WTC11 (cell line): Measurements from ENCODE around the gene ABTB2. TPM values are rescaled to one million over a fixed set of nuclear protein-coding genes. Genes with fewer than 3 reads are reported as not detected.
"Not testable (repeated sequence)": the region's sequence is repeated elsewhere in the genome, so short reads cannot be mapped to it uniquely, and the experiment has no call there.

Experiments used
- ATAC-seq: fragments of 200-7000 bp; cut with Tn5 transposase; 2 replicates; pipeline ENCODE4 v1.10.0; 2021; ENCODE audit warnings: mild to moderate bottlenecking, moderate library complexity
- CTCF ChIA-PET: fragments of 300-600 bp; sonication (Branson Sonifier 250); formaldehyde crosslinking; loops from one replicate; lab custom pipeline; 2021; ENCODE audit warnings: antibody characterized with exemption; lab: Charles Lee
- POLR2A ChIA-PET: fragments of 350-600 bp; sonication (Branson Sonifier 250); formaldehyde crosslinking; loops from one replicate; lab custom pipeline; 2021; ENCODE audit warnings: antibody characterized with exemption; lab: Charles Lee
- DNase-seq: peaks from one replicate; pipeline ENCODE4 v3.0.0; 2021; ENCODE audit warnings: low spot score
- H3K27ac Mint-ChIP-seq: 2 replicates; pipeline ENCODE4 v1.8.0; 2021; ENCODE audit warnings: mixed read lengths
- H3K27me3 Mint-ChIP-seq: 2 replicates; pipeline ENCODE4 v1.8.0; 2021; ENCODE audit warnings: low read depth, mild to moderate bottlenecking, moderate library complexity, mixed read lengths
- H3K36me3 Mint-ChIP-seq: 2 replicates; pipeline ENCODE4 v1.8.0; 2021; ENCODE audit warnings: mixed read lengths
- H3K4me1 Mint-ChIP-seq: 2 replicates; pipeline ENCODE4 v1.8.0; 2022; ENCODE audit warnings: mixed read lengths
- H3K4me3 Mint-ChIP-seq: 2 replicates; pipeline ENCODE4 v1.8.0; 2021; ENCODE audit warnings: mild to moderate bottlenecking, moderate library complexity, mixed read lengths
- H3K9me3 Mint-ChIP-seq: 2 replicates; pipeline ENCODE4 v1.8.0; 2021; ENCODE audit warnings: mixed read lengths
- ETV6 ChIP-seq: sonication (generic); formaldehyde crosslinking; IDR thresholded peaks from 2 replicates; pipeline ENCODE4 v1.8.1; 2022; ENCODE audit warnings: mild to moderate bottlenecking, missing genetic modification reagents
- FOXK1 ChIP-seq: sonication (generic); formaldehyde crosslinking; IDR thresholded peaks from 2 replicates; pipeline ENCODE4 v1.8.0; 2022; ENCODE audit warnings: mild to moderate bottlenecking, moderate library complexity, missing genetic modification reagents
- FOXP1 ChIP-seq: sonication (generic); formaldehyde crosslinking; IDR thresholded peaks from 2 replicates; pipeline ENCODE4 v1.8.0; 2022; ENCODE audit warnings: missing genetic modification reagents, mild to moderate bottlenecking, moderate library complexity, borderline replicate concordance
- JAZF1 ChIP-seq: fragments of 250-450 bp; sonication (Bioruptor Pico); IDR thresholded peaks from 2 replicates; pipeline ENCODE4 v1.9.0; 2021; ENCODE audit warnings: moderate library complexity, mild to moderate bottlenecking, inconsistent platforms
- JUN ChIP-seq: sonication (generic); formaldehyde crosslinking; IDR thresholded peaks from 2 replicates; pipeline ENCODE4 v1.8.0; 2023; ENCODE audit warnings: mild to moderate bottlenecking, missing genetic modification reagents
- MXD4 ChIP-seq: fragments of 250-450 bp; sonication (Bioruptor Pico); IDR thresholded peaks from 2 replicates; pipeline ENCODE4 v1.8.0; 2021; ENCODE audit warnings: mild to moderate bottlenecking, moderate library complexity, borderline replicate concordance
- NR2C2 ChIP-seq: sonication (generic); formaldehyde crosslinking; IDR thresholded peaks from 2 replicates; pipeline ENCODE4 v1.8.0; 2022; ENCODE audit warnings: mild to moderate bottlenecking, missing genetic modification reagents
- NR3C1 ChIP-seq: sonication (generic); formaldehyde crosslinking; conservative IDR thresholded peaks from 2 replicates; pipeline ENCODE4 v1.8.1; 2023; ENCODE audit warnings: low read depth, mild to moderate bottlenecking, missing genetic modification reagents
- RELA ChIP-seq: sonication (generic); formaldehyde crosslinking; IDR thresholded peaks from 2 replicates; pipeline ENCODE4 v1.8.1; 2022; ENCODE audit warnings: missing genetic modification reagents, mild to moderate bottlenecking, borderline replicate concordance
- ZBTB21 ChIP-seq: sonication (generic); formaldehyde crosslinking; IDR thresholded peaks from 2 replicates; pipeline ENCODE4 v1.8.1; 2023; ENCODE audit warnings: mild to moderate bottlenecking, missing genetic modification reagents, borderline replicate concordance
- ZNF138 ChIP-seq: sonication (generic); formaldehyde crosslinking; conservative IDR thresholded peaks from 2 replicates; pipeline ENCODE4 v1.8.1; 2022; ENCODE audit warnings: mild to moderate bottlenecking, moderate library complexity, missing genetic modification reagents
- ZNF423 ChIP-seq: fragments of 250-450 bp; sonication (Bioruptor Pico); IDR thresholded peaks from 2 replicates; pipeline ENCODE4 v2.1.2; 2022; ENCODE audit warnings: mild to moderate bottlenecking, moderate library complexity
- total RNA-seq: library from RNA; stranded (reverse); gene quantifications from 3 replicates; pipeline ENCODE4 v1.2.3, GENCODE V29; 2021
- TF ChIP-seq, protein P1 (sequence below): sonication (generic); formaldehyde crosslinking; IDR thresholded peaks from 2 replicates; pipeline ENCODE4 v1.8.0; 2022; ENCODE audit warnings: mild to moderate bottlenecking, missing genetic modification reagents
- TF ChIP-seq, protein P2 (sequence below): fragments of 250-450 bp; sonication (Bioruptor Pico); IDR thresholded peaks from 2 replicates; pipeline ENCODE4 v1.9.0; 2021; ENCODE audit warnings: mild to moderate bottlenecking, borderline replicate concordance
- TF ChIP-seq, protein P3 (sequence below): sonication (generic); formaldehyde crosslinking; conservative IDR thresholded peaks from 2 replicates; pipeline ENCODE4 v1.8.1; 2023; ENCODE audit warnings: mild to moderate bottlenecking, low read depth, missing genetic modification reagents, moderate library complexity
- TF ChIP-seq, protein P4 (sequence below): sonication (generic); formaldehyde crosslinking; IDR thresholded peaks from 2 replicates; pipeline ENCODE4 v1.8.1; 2022; ENCODE audit warnings: mild to moderate bottlenecking, missing genetic modification reagents, moderate library complexity, borderline replicate concordance
- TF ChIP-seq, protein P5 (sequence below): sonication (generic); formaldehyde crosslinking; IDR thresholded peaks from 2 replicates; pipeline ENCODE4 v1.8.1; 2023; ENCODE audit warnings: mild to moderate bottlenecking, missing genetic modification reagents, borderline replicate concordance

ABTB2 gene
- total RNA-seq, 1 experiment from 2014 or later = 12.8 TPM

GRCh38 chr11:34249439-34249838, 108.4 kb downstream of the ABTB2 start (continued):
- TF ChIP-seq, protein P1, sequence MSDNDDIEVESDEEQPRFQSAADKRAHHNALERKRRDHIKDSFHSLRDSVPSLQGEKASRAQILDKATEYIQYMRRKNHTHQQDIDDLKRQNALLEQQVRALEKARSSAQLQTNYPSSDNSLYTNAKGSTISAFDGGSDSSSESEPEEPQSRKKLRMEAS = no peak
- TF ChIP-seq ETV6 = no peak
- TF ChIP-seq ZNF423 (CRISPR knock-in tag) = no peak
- no peak for TF ChIP-seq ZNF138 (CRISPR knock-in tag)
- TF ChIP-seq NR2C2 (CRISPR knock-in tag) = no peak
- no peak for TF ChIP-seq JAZF1 (CRISPR knock-in tag)
- TF ChIP-seq, protein P2, sequence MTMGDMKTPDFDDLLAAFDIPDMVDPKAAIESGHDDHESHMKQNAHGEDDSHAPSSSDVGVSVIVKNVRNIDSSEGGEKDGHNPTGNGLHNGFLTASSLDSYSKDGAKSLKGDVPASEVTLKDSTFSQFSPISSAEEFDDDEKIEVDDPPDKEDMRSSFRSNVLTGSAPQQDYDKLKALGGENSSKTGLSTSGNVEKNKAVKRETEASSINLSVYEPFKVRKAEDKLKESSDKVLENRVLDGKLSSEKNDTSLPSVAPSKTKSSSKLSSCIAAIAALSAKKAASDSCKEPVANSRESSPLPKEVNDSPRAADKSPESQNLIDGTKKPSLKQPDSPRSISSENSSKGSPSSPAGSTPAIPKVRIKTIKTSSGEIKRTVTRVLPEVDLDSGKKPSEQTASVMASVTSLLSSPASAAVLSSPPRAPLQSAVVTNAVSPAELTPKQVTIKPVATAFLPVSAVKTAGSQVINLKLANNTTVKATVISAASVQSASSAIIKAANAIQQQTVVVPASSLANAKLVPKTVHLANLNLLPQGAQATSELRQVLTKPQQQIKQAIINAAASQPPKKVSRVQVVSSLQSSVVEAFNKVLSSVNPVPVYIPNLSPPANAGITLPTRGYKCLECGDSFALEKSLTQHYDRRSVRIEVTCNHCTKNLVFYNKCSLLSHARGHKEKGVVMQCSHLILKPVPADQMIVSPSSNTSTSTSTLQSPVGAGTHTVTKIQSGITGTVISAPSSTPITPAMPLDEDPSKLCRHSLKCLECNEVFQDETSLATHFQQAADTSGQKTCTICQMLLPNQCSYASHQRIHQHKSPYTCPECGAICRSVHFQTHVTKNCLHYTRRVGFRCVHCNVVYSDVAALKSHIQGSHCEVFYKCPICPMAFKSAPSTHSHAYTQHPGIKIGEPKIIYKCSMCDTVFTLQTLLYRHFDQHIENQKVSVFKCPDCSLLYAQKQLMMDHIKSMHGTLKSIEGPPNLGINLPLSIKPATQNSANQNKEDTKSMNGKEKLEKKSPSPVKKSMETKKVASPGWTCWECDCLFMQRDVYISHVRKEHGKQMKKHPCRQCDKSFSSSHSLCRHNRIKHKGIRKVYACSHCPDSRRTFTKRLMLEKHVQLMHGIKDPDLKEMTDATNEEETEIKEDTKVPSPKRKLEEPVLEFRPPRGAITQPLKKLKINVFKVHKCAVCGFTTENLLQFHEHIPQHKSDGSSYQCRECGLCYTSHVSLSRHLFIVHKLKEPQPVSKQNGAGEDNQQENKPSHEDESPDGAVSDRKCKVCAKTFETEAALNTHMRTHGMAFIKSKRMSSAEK (CRISPR knock-in tag) = no peak

DNA sequence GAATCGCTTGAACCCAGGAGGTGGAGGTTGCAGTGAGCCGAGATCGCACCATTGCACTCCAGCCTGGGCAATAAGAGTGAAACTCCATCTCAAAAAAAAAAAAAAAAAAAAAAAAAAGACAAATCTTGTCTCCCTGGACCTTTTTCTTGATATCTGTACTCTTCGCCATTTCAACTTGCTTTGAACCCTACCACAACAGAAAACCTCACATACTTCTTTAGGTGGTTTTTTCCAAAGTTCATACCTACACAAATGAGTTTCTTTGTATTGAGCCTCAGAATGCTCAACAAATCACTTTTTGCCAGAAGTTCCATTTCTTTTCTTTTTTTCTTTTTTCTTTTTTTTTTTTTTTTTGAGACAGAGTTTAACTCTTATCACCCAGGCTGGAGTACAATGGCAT, 111.3 kb downstream of the ABTB2 start:
- ATAC-seq, H3K4me3 Mint-ChIP-seq, H3K27ac Mint-ChIP-seq, H3K9me3 Mint-ChIP-seq, DNase-seq, H3K27me3 Mint-ChIP-seq, POLR2A ChIA-PET, H3K36me3 Mint-ChIP-seq: not testable (repeated sequence)
- H3K4me1 Mint-ChIP-seq = peaks cover 28% of the 10 kb centered on the region
- CTCF ChIA-PET = interaction anchor here (1.3 to 3.0 kb wide), 2 partner anchors 72 to 77 kb away, joined by 3 to 12 read pairs; no protein-coding TSS in a partner anchor

DNA sequence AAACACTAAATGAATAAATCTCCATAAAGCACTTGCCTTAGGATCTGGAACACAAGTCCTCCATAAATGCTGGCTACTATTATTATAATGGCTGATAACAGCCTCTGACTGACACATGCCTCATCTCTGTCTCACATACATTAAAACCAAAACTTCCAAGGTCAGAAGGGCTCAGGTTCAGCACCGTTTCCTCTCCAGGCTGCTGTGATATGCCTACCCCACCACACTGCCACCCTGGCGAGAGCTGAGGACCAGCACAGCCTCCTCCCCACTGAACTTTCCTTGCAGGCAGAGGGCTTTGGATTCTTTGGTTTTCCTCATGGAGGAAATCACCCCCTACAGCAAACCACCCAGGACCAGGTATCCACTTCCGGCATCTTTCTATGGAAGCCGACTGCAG, 112.8 kb downstream of the ABTB2 start:
- ChIA-PET POLR2A (no interaction called here), CTCF (interaction anchor here (3.0 kb wide), 1 partner anchor 71 kb away, joined by 12 read pairs; no protein-coding TSS in a partner anchor)
- H3K27ac Mint-ChIP-seq = peak overlapping the region; percentile 41; the same call in 1 of the 2 replicates

More for the DNA sequence above, 112.8 kb downstream of the ABTB2 start:
- H3K4me3 Mint-ChIP-seq = no peak overlapping the region
- ATAC-seq (no peak), DNase-seq (no peak)
- no peaks in the 10 kb centered on the region for H3K36me3 Mint-ChIP-seq
- H3K9me3 Mint-ChIP-seq = no peaks in the 10 kb centered on the region
- H3K4me1 Mint-ChIP-seq = peaks cover 24% of the 10 kb centered on the region
- TF ChIP-seq FOXP1 (no peak), FOXK1 (CRISPR knock-in tag) (no peak), RELA (CRISPR knock-in tag) (no peak), NR2C2 (CRISPR knock-in tag) (no peak), NR3C1 (no peak), ZBTB21 (CRISPR knock-in tag) (no peak), JUN (CRISPR knock-in tag) (no peak), MXD4 (CRISPR knock-in tag) (no peak)
- TF ChIP-seq, protein P3, sequence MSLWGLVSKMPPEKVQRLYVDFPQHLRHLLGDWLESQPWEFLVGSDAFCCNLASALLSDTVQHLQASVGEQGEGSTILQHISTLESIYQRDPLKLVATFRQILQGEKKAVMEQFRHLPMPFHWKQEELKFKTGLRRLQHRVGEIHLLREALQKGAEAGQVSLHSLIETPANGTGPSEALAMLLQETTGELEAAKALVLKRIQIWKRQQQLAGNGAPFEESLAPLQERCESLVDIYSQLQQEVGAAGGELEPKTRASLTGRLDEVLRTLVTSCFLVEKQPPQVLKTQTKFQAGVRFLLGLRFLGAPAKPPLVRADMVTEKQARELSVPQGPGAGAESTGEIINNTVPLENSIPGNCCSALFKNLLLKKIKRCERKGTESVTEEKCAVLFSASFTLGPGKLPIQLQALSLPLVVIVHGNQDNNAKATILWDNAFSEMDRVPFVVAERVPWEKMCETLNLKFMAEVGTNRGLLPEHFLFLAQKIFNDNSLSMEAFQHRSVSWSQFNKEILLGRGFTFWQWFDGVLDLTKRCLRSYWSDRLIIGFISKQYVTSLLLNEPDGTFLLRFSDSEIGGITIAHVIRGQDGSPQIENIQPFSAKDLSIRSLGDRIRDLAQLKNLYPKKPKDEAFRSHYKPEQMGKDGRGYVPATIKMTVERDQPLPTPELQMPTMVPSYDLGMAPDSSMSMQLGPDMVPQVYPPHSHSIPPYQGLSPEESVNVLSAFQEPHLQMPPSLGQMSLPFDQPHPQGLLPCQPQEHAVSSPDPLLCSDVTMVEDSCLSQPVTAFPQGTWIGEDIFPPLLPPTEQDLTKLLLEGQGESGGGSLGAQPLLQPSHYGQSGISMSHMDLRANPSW (CRISPR knock-in tag) = no peak
- TF ChIP-seq, protein P4, sequence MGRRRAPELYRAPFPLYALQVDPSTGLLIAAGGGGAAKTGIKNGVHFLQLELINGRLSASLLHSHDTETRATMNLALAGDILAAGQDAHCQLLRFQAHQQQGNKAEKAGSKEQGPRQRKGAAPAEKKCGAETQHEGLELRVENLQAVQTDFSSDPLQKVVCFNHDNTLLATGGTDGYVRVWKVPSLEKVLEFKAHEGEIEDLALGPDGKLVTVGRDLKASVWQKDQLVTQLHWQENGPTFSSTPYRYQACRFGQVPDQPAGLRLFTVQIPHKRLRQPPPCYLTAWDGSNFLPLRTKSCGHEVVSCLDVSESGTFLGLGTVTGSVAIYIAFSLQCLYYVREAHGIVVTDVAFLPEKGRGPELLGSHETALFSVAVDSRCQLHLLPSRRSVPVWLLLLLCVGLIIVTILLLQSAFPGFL (CRISPR knock-in tag) = no peak
- TF ChIP-seq, protein P5, sequence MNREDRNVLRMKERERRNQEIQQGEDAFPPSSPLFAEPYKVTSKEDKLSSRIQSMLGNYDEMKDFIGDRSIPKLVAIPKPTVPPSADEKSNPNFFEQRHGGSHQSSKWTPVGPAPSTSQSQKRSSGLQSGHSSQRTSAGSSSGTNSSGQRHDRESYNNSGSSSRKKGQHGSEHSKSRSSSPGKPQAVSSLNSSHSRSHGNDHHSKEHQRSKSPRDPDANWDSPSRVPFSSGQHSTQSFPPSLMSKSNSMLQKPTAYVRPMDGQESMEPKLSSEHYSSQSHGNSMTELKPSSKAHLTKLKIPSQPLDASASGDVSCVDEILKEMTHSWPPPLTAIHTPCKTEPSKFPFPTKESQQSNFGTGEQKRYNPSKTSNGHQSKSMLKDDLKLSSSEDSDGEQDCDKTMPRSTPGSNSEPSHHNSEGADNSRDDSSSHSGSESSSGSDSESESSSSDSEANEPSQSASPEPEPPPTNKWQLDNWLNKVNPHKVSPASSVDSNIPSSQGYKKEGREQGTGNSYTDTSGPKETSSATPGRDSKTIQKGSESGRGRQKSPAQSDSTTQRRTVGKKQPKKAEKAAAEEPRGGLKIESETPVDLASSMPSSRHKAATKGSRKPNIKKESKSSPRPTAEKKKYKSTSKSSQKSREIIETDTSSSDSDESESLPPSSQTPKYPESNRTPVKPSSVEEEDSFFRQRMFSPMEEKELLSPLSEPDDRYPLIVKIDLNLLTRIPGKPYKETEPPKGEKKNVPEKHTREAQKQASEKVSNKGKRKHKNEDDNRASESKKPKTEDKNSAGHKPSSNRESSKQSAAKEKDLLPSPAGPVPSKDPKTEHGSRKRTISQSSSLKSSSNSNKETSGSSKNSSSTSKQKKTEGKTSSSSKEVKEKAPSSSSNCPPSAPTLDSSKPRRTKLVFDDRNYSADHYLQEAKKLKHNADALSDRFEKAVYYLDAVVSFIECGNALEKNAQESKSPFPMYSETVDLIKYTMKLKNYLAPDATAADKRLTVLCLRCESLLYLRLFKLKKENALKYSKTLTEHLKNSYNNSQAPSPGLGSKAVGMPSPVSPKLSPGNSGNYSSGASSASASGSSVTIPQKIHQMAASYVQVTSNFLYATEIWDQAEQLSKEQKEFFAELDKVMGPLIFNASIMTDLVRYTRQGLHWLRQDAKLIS = no peak
- TF ChIP-seq, all 79 proteins: peak for 0
- no peaks in the 10 kb centered on the region for H3K27me3 Mint-ChIP-seq
